Smooth muscle cell (in vitro differentiated cells): ENCODE results near the gene TEX53. TPM values are rescaled to one million over a fixed set of nuclear protein-coding genes. Genes with fewer than 3 reads are reported as not detected.

Source experiments
- DNase-seq: peaks from one replicate; lab custom pipeline; 2025; ENCODE audit not compliant: unreplicated experiment; lab: John Stamatoyannopoulos, UW
- H2AFZ ChIP-seq: fragments of 200-600 bp; sonication (generic); 2 replicates; pipeline ENCODE4 v1.6.0; 2016; ENCODE audit warnings: antibody characterized with exemption, low read depth, mild to moderate bottlenecking
- H3F3A ChIP-seq: fragments of 200-600 bp; sonication (generic); 2 replicates; pipeline ENCODE4 v1.6.0; 2017; ENCODE audit warnings: antibody characterized with exemption, low read depth
- H3K27ac ChIP-seq: fragments of 200-600 bp; sonication (generic); 2 replicates; pipeline ENCODE4 v1.5.1; 2016; ENCODE audit warnings: low read depth, mild to moderate bottlenecking
- H3K27me3 ChIP-seq: fragments of 200-600 bp; sonication (generic); 2 replicates; pipeline ENCODE4 v1.6.1; 2016; ENCODE audit warnings: low read depth, mild to moderate bottlenecking
- H3K36me3 ChIP-seq: fragments of 200-600 bp; sonication (generic); 2 replicates; pipeline ENCODE4 v1.5.1; 2016; ENCODE audit warnings: low read depth
- H3K4me1 ChIP-seq: fragments of 200-600 bp; sonication (generic); 2 replicates; pipeline ENCODE4 v1.5.1; 2016; ENCODE audit warnings: low read depth
- H3K4me2 ChIP-seq: fragments of 200-600 bp; sonication (generic); 2 replicates; pipeline ENCODE4 v1.6.0; 2016; ENCODE audit warnings: mild to moderate bottlenecking
- H3K4me3 ChIP-seq: fragments of 200-600 bp; sonication (generic); 2 replicates; pipeline ENCODE4 v1.5.1; 2016; ENCODE audit warnings: mild to moderate bottlenecking
- H3K79me2 ChIP-seq: fragments of 200-600 bp; sonication (generic); 2 replicates; pipeline ENCODE4 v1.6.0; 2016; ENCODE audit warnings: low read depth, mild to moderate bottlenecking
- H3K9ac ChIP-seq: fragments of 200-600 bp; sonication (generic); 2 replicates; pipeline ENCODE4 v1.6.0; 2016; ENCODE audit warnings: low read depth
- H3K9me3 ChIP-seq: fragments of 200-600 bp; sonication (generic); replicated peaks from 2 replicates; pipeline ENCODE4 v1.5.1; 2016; ENCODE audit warnings: low read depth
- H4K20me1 ChIP-seq: fragments of 200-600 bp; sonication (generic); 2 replicates; pipeline ENCODE4 v1.6.0; 2016; ENCODE audit warnings: low read depth
- WGBS: methylation state at CpG from one replicate; pipeline ENCODE4 v1.1.7; 2016; ENCODE audit warnings: low lambda C conversion rate; 5-methylcytosine and 5-hydroxymethylcytosine counted together
- polyA plus RNA-seq: library from polyadenylated mRNA; unstranded; fragments of >200 nt; fragmentation: Nextera tagmentation; extraction: Ambion mirVana; gene quantifications from 2 replicates; pipeline ENCODE4 v1.2.1, GENCODE V29; 2016
- total RNA-seq: library from RNA; depleted of rRNA; stranded (reverse); fragments of >200 nt; gene quantifications from 2 replicates; pipeline ENCODE4 v1.2.3, GENCODE V29; 2014
- TF ChIP-seq, protein P1 (sequence below): fragments of 200-600 bp; sonication (generic); IDR thresholded peaks from 2 replicates; pipeline ENCODE4 v1.5.1; 2017; ENCODE audit warnings: borderline replicate concordance, mild to moderate bottlenecking, antibody characterized with exemption; ENCODE audit not compliant: insufficient read depth, poor library complexity, severe bottlenecking

Gene TEX53
- total and polyA plus RNA-seq, 2 experiments from 2014 or later, result not detected

DNA sequence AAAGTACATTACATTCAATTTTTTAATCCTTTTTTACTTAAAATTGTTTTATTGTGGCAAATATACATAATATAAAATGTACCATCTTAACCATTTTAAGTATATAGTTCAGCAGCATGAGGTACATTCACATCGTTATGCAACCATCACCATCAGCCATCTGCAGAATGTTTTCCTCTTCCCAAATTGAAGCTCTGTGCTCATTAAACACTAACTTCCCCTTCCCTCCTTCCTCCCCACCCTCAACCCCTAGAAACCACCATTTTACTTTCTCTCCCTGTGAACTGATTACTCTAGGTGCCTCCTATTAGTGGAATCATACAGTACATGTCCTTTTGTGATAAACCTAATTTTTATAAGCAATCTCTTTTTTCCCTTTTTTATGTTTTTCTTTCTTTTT, 15.6 kb downstream of the TEX53 start:
- H3K9ac ChIP-seq, result no peak overlapping the region
- no peak overlapping the region for H3K4me2 ChIP-seq
- no peak overlapping the region for H2AFZ ChIP-seq
- DNase-seq, result no peak
- no peaks in the 10 kb centered on the region for H3F3A ChIP-seq
- TF ChIP-seq, protein P1, sequence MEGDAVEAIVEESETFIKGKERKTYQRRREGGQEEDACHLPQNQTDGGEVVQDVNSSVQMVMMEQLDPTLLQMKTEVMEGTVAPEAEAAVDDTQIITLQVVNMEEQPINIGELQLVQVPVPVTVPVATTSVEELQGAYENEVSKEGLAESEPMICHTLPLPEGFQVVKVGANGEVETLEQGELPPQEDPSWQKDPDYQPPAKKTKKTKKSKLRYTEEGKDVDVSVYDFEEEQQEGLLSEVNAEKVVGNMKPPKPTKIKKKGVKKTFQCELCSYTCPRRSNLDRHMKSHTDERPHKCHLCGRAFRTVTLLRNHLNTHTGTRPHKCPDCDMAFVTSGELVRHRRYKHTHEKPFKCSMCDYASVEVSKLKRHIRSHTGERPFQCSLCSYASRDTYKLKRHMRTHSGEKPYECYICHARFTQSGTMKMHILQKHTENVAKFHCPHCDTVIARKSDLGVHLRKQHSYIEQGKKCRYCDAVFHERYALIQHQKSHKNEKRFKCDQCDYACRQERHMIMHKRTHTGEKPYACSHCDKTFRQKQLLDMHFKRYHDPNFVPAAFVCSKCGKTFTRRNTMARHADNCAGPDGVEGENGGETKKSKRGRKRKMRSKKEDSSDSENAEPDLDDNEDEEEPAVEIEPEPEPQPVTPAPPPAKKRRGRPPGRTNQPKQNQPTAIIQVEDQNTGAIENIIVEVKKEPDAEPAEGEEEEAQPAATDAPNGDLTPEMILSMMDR, result no peak
- H4K20me1 ChIP-seq, result no peaks in the 10 kb centered on the region
- no peaks in the 10 kb centered on the region for H3K79me2 ChIP-seq
- no peaks in the 10 kb centered on the region for H3K4me1 ChIP-seq
- peaks cover 5% of the 10 kb centered on the region for H3K36me3 ChIP-seq
- WGBS, result 100% methylated on average over 1 of the region's 1 CpG
- no peaks in the 10 kb centered on the region for H3K27me3 ChIP-seq
- no peak overlapping the region for H3K27ac ChIP-seq
- H3K9me3 ChIP-seq, result no peaks in the 10 kb centered on the region
- no peak overlapping the region for H3K4me3 ChIP-seq

DNA sequence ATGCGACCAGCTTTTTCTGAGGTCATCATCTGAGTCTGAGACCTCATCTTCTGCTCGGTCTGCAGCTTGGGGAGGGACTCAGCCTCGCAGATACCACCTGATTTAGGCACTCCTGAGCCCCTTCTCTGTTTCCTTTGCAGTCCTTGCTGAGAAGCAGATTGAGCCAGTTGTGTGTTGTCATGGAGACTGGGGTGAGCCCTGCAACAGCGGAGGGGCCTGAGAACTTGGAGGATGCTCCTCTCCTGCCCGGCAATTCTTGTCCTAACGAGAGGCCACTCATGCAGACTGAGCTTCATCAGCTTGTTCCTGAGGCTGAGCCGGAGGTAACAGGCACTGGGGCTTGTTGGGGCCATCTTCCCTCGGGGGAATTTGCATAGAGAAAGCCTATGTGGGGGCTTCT, 19.2 kb downstream of the TEX53 start:
- Histone ChIP-seq H3K9ac (no peak overlapping the region), H2AFZ (no peak overlapping the region), H3K4me1 (no peaks in the 10 kb centered on the region), H3K79me2 (no peaks in the 10 kb centered on the region), H3K9me3 (no peaks in the 10 kb centered on the region), H3F3A (no peaks in the 10 kb centered on the region), H3K4me3 (no peak overlapping the region), H4K20me1 (no peaks in the 10 kb centered on the region), H3K27me3 (no peaks in the 10 kb centered on the region), H3K27ac (no peak overlapping the region), H3K4me2 (no peak overlapping the region), H3K36me3 (no peaks in the 10 kb centered on the region)
- TF ChIP-seq, protein P1, result no peak
- DNase-seq, result no peak
- WGBS, result 94% methylated on average over 8 of the region's 8 CpGs

DNA sequence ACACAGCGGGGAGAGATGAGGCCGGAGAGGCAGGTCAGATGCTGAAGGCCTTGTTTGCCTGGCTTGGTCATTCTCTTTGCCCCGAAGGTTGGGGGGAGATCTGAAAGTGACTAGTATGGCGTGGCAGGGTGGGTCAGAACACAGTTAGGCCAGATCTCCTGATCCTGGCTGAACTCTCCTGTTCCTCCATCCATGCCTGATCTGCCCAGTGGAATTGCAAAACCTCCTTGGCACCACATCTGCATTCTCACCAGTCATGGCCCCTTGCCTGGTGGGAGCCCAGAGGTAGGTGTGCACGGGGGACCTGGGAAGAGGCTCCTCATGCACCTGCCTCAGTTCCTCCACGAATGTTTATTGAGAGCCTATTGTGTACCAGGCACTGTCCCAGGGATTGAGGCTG, 23.2 kb downstream of the TEX53 start:
- Histone ChIP-seq H3K79me2 (no peaks in the 10 kb centered on the region), H2AFZ (no peak overlapping the region), H3K36me3 (no peaks in the 10 kb centered on the region), H3K9me3 (no peaks in the 10 kb centered on the region), H3F3A (no peaks in the 10 kb centered on the region), H3K27ac (no peak overlapping the region), H3K4me2 (no peak overlapping the region), H3K27me3 (no peaks in the 10 kb centered on the region), H3K4me1 (no peaks in the 10 kb centered on the region), H3K9ac (no peak overlapping the region), H3K4me3 (no peak overlapping the region), H4K20me1 (no peaks in the 10 kb centered on the region)
- 95% methylated on average over 6 of the region's 6 CpGs for WGBS
- no peak for DNase-seq
- TF ChIP-seq, protein P1, result no peak

DNA sequence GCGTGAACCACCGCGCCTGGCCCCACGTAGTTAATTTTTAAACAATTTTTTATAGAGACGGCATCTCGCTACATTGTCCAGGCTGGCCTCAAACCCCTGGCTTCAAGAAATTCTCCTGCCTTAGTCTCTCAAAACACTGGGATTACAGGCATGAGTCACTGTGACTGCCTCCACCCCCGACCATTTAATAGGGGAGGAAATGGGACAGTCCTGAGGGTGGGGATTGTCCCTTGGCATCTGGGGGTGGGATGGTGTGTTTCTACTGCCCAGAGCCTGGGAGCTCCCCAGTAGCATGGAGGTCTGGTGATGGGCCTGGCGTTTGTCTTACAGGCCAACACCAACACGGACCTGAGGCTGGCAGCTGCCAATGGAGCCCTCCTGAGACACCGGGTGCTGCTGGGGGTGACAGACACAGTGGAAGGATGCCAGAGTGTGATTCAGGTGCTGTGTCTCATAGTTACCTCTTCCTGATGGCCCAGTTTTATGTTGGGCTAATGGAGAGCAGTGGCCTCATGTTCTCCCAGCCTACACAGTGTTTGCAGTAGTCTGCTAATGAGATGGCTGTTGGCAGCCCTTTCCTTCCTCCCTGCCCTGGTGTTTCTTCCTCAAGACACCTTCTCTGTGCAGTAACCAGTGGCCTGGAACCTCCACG, 24.0 kb downstream of the TEX53 start:
- H3K27me3 ChIP-seq, result no peaks in the 10 kb centered on the region
- DNase-seq, result no peak

More for the DNA sequence above, 24.0 kb downstream of the TEX53 start:
- no peaks in the 10 kb centered on the region for H4K20me1 ChIP-seq
- H3K4me1 ChIP-seq, result no peaks in the 10 kb centered on the region
- TF ChIP-seq, protein P1, result no peak
- H2AFZ ChIP-seq, result no peak overlapping the region
- H3K9ac ChIP-seq, result no peak overlapping the region
- WGBS, result 84% methylated on average over 11 of the region's 11 CpGs
- no peak overlapping the region for H3K27ac ChIP-seq
- no peaks in the 10 kb centered on the region for H3K36me3 ChIP-seq
- H3K4me3 ChIP-seq, result no peak overlapping the region
- no peaks in the 10 kb centered on the region for H3F3A ChIP-seq
- no peak overlapping the region for H3K4me2 ChIP-seq
- no peaks in the 10 kb centered on the region for H3K9me3 ChIP-seq
- no peaks in the 10 kb centered on the region for H3K79me2 ChIP-seq
